Glutamatergic neuron (in vitro differentiated cells): ENCODE results near the gene STOML3. TPM values are rescaled to one million over a fixed set of nuclear protein-coding genes. Genes with fewer than 3 reads are reported as not detected.

Source experiments
- DNase-seq: peaks from one replicate; pipeline ENCODE4 v3.0.0; 2022
- H3K27ac Mint-ChIP-seq: one replicate; pipeline ENCODE4 v1.8.0; 2020; ENCODE audit warnings: mild to moderate bottlenecking, mixed read lengths, inconsistent platforms; ENCODE audit not compliant: unreplicated experiment
- H3K27me3 Mint-ChIP-seq: one replicate; pipeline ENCODE4 v1.8.0; 2020; ENCODE audit warnings: mild to moderate bottlenecking, moderate library complexity, mixed read lengths, inconsistent platforms; ENCODE audit not compliant: unreplicated experiment
- H3K36me3 Mint-ChIP-seq: one replicate; pipeline ENCODE4 v1.8.0; 2020; ENCODE audit warnings: mild to moderate bottlenecking, mixed read lengths, inconsistent platforms; ENCODE audit not compliant: unreplicated experiment
- H3K4me1 Mint-ChIP-seq: one replicate; pipeline ENCODE4 v1.8.0; 2020; ENCODE audit warnings: mild to moderate bottlenecking, low read depth, mixed read lengths, inconsistent platforms; ENCODE audit not compliant: unreplicated experiment
- H3K4me3 Mint-ChIP-seq: one replicate; pipeline ENCODE4 v1.8.0; 2020; ENCODE audit warnings: mild to moderate bottlenecking, mixed read lengths, inconsistent platforms; ENCODE audit not compliant: unreplicated experiment
- H3K9me3 Mint-ChIP-seq: one replicate; pipeline ENCODE4 v1.8.0; 2020; ENCODE audit warnings: mild to moderate bottlenecking, moderate library complexity, mixed read lengths, inconsistent platforms; ENCODE audit not compliant: unreplicated experiment
- CTCF ChIP-seq: fragments of 200-600 bp; sonication (generic); IDR thresholded peaks from one replicate; pipeline ENCODE4 v1.5.0; 2021; ENCODE audit not compliant: partially characterized antibody, unreplicated experiment
- total RNA-seq: library from RNA; stranded (reverse); fragmentation: NEBNext Ultra II Directional; extraction: Animal tissue kit (Norgen Biotek cat#: 25700); gene quantifications from one replicate; pipeline ENCODE4 v1.2.1, GENCODE V29; 2021; ENCODE audit not compliant: unreplicated experiment

The STOML3 gene
- total RNA-seq, 1 donor from 2014 or later = not detected

- no peaks in the 10 kb centered on the region for H3K36me3 Mint-ChIP-seq
- no peak overlapping the region for H3K27ac Mint-ChIP-seq
- peaks cover 1% of the 10 kb centered on the region for H3K27me3 Mint-ChIP-seq
- H3K4me1 Mint-ChIP-seq = peaks cover 19% of the 10 kb centered on the region
- H3K9me3 Mint-ChIP-seq = peaks cover 10% of the 10 kb centered on the region
- no peak overlapping the region for H3K4me3 Mint-ChIP-seq
- no peak for TF ChIP-seq CTCF
- DNase-seq = no peak
Observed at GRCh38 chr13:39032150-39032549, 41.5 kb upstream of the STOML3 start.

GRCh38 chr13:39025433-39025839 is 34.8 kb upstream of the STOML3 start:
- no peaks in the 10 kb centered on the region for H3K27me3 Mint-ChIP-seq
- H3K27ac Mint-ChIP-seq = no peak overlapping the region
- no peaks in the 10 kb centered on the region for H3K36me3 Mint-ChIP-seq
- TF ChIP-seq CTCF = no peak
- H3K4me3 Mint-ChIP-seq = no peak overlapping the region
- DNase-seq = no peak
- no peaks in the 10 kb centered on the region for H3K9me3 Mint-ChIP-seq
- no peaks in the 10 kb centered on the region for H3K4me1 Mint-ChIP-seq

- no peak overlapping the region for H3K27ac Mint-ChIP-seq
- DNase-seq = no peak
Observed at GRCh38 chr13:39023761-39024160, 33.1 kb upstream of the STOML3 start.

GRCh38 chr13:39023316-39023715 is 32.7 kb upstream of the STOML3 start:
- Mint-ChIP-seq H3K9me3 (no peaks in the 10 kb centered on the region), H3K36me3 (no peaks in the 10 kb centered on the region), H3K27me3 (no peaks in the 10 kb centered on the region), H3K4me1 (no peaks in the 10 kb centered on the region), H3K4me3 (no peak overlapping the region), H3K27ac (no peak overlapping the region)
- no peak for TF ChIP-seq CTCF
- DNase-seq = no peak

More at GRCh38 chr13:39023761-39024160, 33.1 kb upstream of the STOML3 start:
- Mint-ChIP-seq H3K27me3 (no peaks in the 10 kb centered on the region), H3K4me1 (no peaks in the 10 kb centered on the region), H3K9me3 (no peaks in the 10 kb centered on the region), H3K36me3 (no peaks in the 10 kb centered on the region), H3K4me3 (no peak overlapping the region)
- TF ChIP-seq CTCF = no peak

GRCh38 chr13:39020853-39021462 is 30.3 kb upstream of the STOML3 start:
- no peak for DNase-seq
- H3K4me3 Mint-ChIP-seq = no peak overlapping the region
- no peaks in the 10 kb centered on the region for H3K27me3 Mint-ChIP-seq
- no peak for TF ChIP-seq CTCF
- no peaks in the 10 kb centered on the region for H3K36me3 Mint-ChIP-seq
- H3K4me1 Mint-ChIP-seq = no peaks in the 10 kb centered on the region
- no peaks in the 10 kb centered on the region for H3K9me3 Mint-ChIP-seq
- no peak overlapping the region for H3K27ac Mint-ChIP-seq
